GM20431 (cell line): ENCODE measurements around the gene IFNLR1.

ENCODE experiments used
- in situ Hi-C: fragments of 300-500 bp; cut with MseI, MboI; formaldehyde crosslinking; loops from one replicate; pipeline ENCODE4 v1.15.0; 2020; ENCODE audit warnings: low sequenced_read_pairs; ENCODE audit not compliant: unreplicated experiment

IFNLR1 gene

DNA sequence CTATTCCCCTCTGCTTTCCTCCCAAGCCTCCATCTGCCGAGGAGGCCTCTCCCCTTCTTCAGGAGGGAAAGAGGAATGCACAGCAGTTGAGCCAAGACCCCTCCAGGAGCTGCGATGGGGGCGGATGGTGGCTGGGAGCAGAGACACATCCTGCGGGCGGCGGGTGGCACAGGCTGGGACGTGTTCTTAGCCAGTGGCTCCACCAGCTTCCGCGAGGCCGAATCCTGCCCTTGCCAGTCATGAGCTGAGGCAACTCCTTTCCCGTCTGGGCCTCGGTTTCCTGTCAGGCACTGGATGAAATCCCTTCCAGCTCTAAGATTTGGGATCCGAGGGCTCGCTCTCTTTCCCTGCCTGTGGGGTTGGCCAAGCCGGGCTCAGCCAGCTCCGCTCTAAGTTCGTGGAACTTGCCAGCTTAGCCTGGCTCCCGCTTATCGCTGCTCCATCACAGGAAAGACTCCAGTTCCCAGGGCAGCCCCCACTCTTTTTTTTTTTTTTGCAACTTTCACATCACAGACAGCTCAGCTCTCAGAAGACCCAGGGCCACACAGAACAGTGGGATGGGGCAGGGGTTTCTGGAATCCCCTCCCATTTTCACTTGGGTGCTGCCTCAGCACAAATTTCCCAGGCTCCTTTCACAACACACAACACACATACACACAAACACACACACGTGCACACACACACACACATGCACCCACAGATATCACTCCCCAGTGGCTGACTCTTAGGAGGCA is 75.7 kb downstream of the IFNLR1 start:
- in situ Hi-C loops: no loop called here

DNA sequence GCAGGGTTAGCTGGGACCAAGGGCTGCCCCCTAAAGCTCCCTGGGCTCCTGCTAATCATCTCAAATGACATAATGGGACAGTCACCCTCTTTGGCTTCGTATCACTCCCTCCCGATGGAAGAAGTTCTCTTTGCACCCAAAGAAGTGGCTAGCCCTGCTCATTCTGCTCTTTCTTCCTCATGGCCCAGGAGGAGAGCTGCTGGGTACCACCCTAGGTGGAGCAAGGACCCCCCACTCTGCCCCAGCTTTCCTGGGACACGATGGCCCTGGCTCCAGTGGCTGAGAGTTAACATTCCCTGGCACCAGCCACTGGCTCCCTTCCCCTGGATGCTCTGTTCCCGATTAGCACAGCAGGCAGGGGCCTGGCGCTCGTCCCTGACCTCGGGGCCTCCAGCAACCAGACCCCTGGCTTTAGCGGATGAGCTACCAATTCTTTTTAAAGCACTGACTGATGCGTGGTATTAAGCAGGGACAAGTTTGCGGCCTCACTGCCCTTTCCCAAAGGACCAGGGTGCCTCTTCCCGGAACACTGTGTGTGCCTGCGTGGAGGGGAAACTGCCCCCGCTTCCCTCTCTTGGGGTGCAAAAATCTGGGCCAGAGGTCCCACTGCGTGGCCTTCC is 76.3 kb downstream of the IFNLR1 start:
- in situ Hi-C loops: no loop called here

DNA sequence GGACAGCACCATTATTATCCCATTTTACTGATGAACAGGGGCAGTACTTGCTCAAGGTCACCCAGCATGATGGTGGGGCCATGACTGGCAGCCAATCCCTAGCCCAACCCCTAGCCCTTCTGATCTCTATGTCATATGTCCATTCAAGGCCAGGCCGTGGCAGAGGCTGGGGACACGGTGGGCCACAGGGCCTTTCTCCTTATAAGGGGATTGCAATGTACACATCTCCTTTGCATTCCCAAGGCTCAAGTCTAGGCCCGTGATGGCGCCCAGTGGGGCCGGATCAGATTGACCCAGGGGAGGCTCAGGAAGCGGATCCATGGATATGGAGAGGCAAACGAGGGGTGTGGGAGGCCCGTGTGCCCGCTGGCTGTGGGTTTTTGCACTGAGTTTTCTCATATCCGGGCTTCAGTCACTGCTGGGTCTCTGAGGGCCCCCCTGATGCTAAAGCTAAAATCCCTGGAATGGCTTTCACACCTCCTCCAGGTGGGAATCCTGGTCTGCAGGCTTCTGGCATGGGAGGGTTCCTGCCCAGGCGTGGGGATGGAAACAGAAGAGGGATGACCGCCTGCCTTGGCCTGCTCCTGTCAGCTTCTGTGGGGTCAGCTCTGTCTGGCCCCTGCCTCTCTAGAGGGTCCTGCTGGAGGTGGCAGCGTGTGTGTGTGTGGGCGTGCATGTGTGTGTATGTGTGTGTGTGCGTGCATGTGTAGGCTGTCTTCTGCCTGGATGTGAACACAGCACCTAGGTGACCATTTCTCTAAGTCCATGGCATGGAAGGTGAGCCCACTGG is 77.2 kb downstream of the IFNLR1 start:
- in situ Hi-C loops: no loop called here

DNA sequence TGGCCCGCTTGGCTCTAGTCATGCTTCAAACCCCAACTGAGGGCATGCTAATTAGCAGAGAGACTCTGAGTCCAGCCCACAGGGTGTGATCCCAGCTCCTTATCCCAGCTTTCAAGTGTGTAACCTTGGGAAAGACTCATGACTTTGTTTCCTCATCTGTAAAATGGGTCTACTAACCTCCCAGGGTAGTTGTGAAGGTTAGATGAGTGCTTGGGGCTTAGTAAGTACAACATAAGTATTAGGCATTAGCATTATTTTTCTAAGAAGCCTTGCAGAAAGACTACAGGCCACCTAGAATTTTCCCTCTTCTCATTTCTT is 78.0 kb downstream of the IFNLR1 start:
- in situ Hi-C loops: no loop called here

DNA sequence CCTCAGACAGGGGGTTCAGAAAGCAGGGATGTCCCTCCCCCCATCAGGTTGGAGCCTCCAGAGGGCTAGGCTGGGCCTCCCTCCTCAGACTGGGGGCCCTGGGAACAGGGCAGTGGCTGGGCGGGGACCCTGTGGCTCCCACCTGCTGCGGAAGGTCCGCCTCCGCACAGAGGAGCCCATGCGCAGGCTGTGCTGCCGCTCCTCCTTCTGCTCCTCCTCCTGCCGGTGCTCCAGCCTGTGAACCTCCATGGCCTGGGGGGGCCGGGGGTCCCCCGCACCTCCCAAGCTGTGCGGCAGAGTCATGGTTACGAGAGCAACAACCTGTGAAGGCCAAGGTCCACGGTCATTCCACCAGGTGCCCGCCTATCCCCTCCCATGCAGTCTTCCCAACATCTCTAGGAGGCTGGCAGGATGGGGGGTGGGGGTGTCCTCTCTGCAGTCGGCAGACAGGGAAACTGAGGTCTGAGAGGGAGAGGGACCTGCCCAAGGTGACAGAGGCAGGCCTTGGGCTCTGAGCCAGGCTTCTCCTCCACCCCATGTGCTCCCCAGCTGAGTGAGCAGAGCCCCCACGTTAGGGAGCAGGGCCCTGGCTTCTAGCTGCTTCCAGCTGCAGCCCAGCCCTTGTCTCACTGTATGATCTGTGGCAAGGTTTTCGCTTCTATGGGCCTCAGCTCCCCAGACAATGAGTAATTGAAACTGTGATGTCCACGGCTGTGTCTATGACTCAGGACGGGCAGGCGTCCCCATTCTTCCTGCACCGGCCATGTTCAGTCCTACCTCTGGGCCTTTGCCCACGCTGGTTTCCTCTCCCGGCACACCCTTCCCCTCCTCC is 78.5 kb downstream of the IFNLR1 start:
- in situ Hi-C loops: no loop called here

DNA sequence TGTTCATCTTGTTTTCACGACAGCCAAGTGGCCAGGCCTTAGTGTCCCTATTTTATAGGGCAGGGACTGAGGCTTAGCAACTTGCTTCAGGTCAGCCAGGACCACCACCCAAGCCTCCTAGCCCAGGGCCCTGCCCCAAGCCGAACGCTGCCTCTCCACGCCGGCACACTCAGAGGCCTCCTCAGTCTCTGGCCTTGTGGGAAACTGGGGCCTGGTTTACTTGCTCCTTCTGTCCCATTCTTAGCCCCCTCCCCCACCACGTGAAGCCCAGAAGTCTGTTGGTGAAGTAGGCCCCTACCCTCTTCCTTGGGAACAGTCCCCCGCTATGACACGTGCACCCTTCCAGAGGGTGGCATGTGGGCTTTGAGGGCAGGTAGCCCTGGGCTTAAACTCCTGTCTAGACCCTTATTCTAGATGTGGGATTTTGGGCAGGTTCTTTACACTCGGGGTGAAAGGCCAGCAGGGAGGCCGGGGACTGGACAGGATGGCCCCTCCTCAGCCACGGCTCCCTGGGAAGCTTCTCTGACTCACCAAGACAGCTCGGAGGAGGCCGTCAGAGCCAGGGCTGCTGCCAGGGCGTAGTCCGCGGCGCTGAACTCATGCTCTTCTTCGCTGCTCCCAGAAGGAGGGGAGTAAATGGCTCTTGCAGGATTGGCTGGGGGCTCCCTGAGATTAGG is 79.5 kb downstream of the IFNLR1 start:
- in situ Hi-C loops: no loop called here

DNA sequence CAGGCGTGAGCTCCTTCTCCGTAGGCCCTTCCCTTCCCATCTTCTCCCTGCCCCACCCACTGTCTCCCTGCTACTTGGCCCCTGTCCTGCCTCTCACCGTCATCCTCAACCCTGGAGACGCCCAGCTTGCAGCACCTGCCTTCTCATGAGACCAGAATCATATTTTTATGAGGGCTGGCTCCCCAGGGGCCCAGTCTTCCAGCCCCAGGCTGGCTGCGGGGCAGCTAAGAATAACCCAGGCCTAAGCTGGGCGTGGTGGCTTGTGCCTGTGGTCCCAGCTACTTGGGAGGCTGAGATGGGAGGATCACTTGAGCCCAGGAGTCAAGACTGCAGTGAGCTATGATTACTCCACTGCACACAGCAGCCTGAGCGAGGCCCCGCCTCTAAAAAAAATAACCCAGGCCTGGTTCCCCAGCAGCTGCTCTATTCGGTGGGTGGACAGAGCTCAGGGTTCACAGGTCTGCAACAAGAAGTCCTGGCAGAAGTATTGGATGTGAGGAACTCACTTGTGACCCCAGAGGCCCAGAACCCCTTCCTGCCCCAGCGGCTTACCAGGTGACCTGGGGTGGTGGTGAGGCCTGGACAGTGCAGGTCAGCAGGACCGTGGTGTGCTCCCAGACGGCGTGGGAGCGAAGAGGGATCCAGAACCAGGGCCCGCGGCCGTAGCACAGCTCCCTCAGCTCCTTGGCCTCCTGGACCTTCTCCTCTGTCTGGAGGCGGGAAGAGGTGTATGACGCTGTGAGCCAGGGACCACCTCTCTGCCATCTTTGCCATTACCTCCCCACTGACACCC is 81.5 kb downstream of the IFNLR1 start:
- in situ Hi-C loops: no loop called here

DNA sequence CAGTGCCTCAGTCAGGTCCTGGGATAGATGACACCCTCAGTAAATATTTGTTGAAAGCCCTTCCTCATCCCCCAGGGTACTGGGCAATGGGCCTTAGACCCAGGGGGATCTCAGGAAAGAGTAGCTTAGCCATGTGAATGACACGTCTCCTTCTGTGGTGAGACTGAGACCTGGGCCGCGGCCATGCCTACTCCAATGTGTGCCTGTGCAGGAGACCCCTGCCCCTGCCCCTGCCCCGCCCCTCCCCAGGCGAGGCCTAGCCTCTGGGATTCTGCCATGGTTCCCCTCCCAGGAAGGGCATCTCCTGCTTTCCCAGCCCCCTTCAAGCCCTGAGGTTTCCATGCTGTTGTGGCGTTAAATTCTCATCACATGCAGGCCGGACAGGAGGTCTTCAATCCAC is 82.2 kb downstream of the IFNLR1 start:
- in situ Hi-C loops: no loop called here
